ENCODE measurements around the gene USP22.

The USP22 gene

GRCh38 chr17:21017256-21017655 lies 25.6 kb downstream of the USP22 start:
- H3K4me3 ChIP-seq (ENCODE audit: low read length) = no peak overlapping the region
- H3K36me3 ChIP-seq (ENCODE audit: insufficient read depth, low read depth, low read length) = peaks cover 98% of the 10 kb centered on the region
- no peaks in the 10 kb centered on the region for H3K4me1 ChIP-seq (ENCODE audit: insufficient read depth, low read length)
- H3K27me3 ChIP-seq (ENCODE audit: insufficient read depth, low read length) = no peaks in the 10 kb centered on the region
- no peak overlapping the region for H3K27ac ChIP-seq (ENCODE audit: low read length)
- no peaks in the 10 kb centered on the region for H3K9me3 ChIP-seq (ENCODE audit: insufficient read depth, low read depth, low read length)
- no peak overlapping the region for H3K9ac ChIP-seq (ENCODE audit: low read depth, low read length)

- H3K4me3 ChIP-seq (ENCODE audit: low read length) = no peak overlapping the region
- no peaks in the 10 kb centered on the region for H3K27me3 ChIP-seq (ENCODE audit: insufficient read depth, low read length)
- no peaks in the 10 kb centered on the region for H3K9me3 ChIP-seq (ENCODE audit: insufficient read depth, low read depth, low read length)
- H3K4me1 ChIP-seq (ENCODE audit: insufficient read depth, low read length) = no peaks in the 10 kb centered on the region
- H3K36me3 ChIP-seq (ENCODE audit: insufficient read depth, low read depth, low read length) = peaks cover 100% of the 10 kb centered on the region
- no peak overlapping the region for H3K27ac ChIP-seq (ENCODE audit: low read length)
- H3K9ac ChIP-seq (ENCODE audit: low read depth, low read length) = no peak overlapping the region
Observed at GRCh38 chr17:21016826-21017225, 26.0 kb downstream of the USP22 start.

- Histone ChIP-seq H3K27me3 (ENCODE audit: insufficient read depth, low read length) (no peaks in the 10 kb centered on the region), H3K36me3 (ENCODE audit: insufficient read depth, low read depth, low read length) (peaks cover 100% of the 10 kb centered on the region), H3K4me3 (ENCODE audit: low read length) (no peak overlapping the region), H3K27ac (ENCODE audit: low read length) (no peak overlapping the region), H3K9ac (ENCODE audit: low read depth, low read length) (no peak overlapping the region), H3K9me3 (ENCODE audit: insufficient read depth, low read depth, low read length) (no peaks in the 10 kb centered on the region), H3K4me1 (ENCODE audit: insufficient read depth, low read length) (no peaks in the 10 kb centered on the region)
Observed at GRCh38 chr17:21015564-21015963, 27.2 kb downstream of the USP22 start.

GRCh38 chr17:21014498-21014897 lies 28.3 kb downstream of the USP22 start:
- no peak overlapping the region for H3K27ac ChIP-seq (ENCODE audit: low read length)
- no peaks in the 10 kb centered on the region for H3K4me1 ChIP-seq (ENCODE audit: insufficient read depth, low read length)
- no peak overlapping the region for H3K9ac ChIP-seq (ENCODE audit: low read depth, low read length)
- H3K36me3 ChIP-seq (ENCODE audit: insufficient read depth, low read depth, low read length) = peaks cover 100% of the 10 kb centered on the region
- no peaks in the 10 kb centered on the region for H3K27me3 ChIP-seq (ENCODE audit: insufficient read depth, low read length)
- no peaks in the 10 kb centered on the region for H3K9me3 ChIP-seq (ENCODE audit: insufficient read depth, low read depth, low read length)
- H3K4me3 ChIP-seq (ENCODE audit: low read length) = no peak overlapping the region

- Histone ChIP-seq H3K9ac (ENCODE audit: low read depth, low read length) (no peak overlapping the region), H3K27me3 (ENCODE audit: insufficient read depth, low read length) (no peaks in the 10 kb centered on the region), H3K9me3 (ENCODE audit: insufficient read depth, low read depth, low read length) (no peaks in the 10 kb centered on the region), H3K4me3 (ENCODE audit: low read length) (no peak overlapping the region), H3K36me3 (ENCODE audit: insufficient read depth, low read depth, low read length) (peaks cover 100% of the 10 kb centered on the region), H3K4me1 (ENCODE audit: insufficient read depth, low read length) (no peaks in the 10 kb centered on the region), H3K27ac (ENCODE audit: low read length) (no peak overlapping the region)
Observed at GRCh38 chr17:21013983-21014382, 28.8 kb downstream of the USP22 start.

- peaks cover 100% of the 10 kb centered on the region for H3K36me3 ChIP-seq (ENCODE audit: insufficient read depth, low read depth, low read length)
- H3K9ac ChIP-seq (ENCODE audit: low read depth, low read length) = no peak overlapping the region
- no peak overlapping the region for H3K4me3 ChIP-seq (ENCODE audit: low read length)
- H3K27ac ChIP-seq (ENCODE audit: low read length) = no peak overlapping the region
- no peaks in the 10 kb centered on the region for H3K4me1 ChIP-seq (ENCODE audit: insufficient read depth, low read length)
- H3K9me3 ChIP-seq (ENCODE audit: insufficient read depth, low read depth, low read length) = no peaks in the 10 kb centered on the region
- no peaks in the 10 kb centered on the region for H3K27me3 ChIP-seq (ENCODE audit: insufficient read depth, low read length)
Observed at GRCh38 chr17:21012736-21013135, 30.1 kb downstream of the USP22 start.

- no peaks in the 10 kb centered on the region for H3K27me3 ChIP-seq (ENCODE audit: insufficient read depth, low read length)
- H3K4me1 ChIP-seq (ENCODE audit: insufficient read depth, low read length) = no peaks in the 10 kb centered on the region
- H3K36me3 ChIP-seq (ENCODE audit: insufficient read depth, low read depth, low read length) = peaks cover 100% of the 10 kb centered on the region
- H3K4me3 ChIP-seq (ENCODE audit: low read length) = no peak overlapping the region
- no peak overlapping the region for H3K27ac ChIP-seq (ENCODE audit: low read length)
- no peak overlapping the region for H3K9ac ChIP-seq (ENCODE audit: low read depth, low read length)
- no peaks in the 10 kb centered on the region for H3K9me3 ChIP-seq (ENCODE audit: insufficient read depth, low read depth, low read length)
Observed at GRCh38 chr17:21010705-21011596, 31.9 kb downstream of the USP22 start.

- Histone ChIP-seq H3K27me3 (ENCODE audit: insufficient read depth, low read length) (no peaks in the 10 kb centered on the region), H3K9me3 (ENCODE audit: insufficient read depth, low read depth, low read length) (no peaks in the 10 kb centered on the region), H3K4me1 (ENCODE audit: insufficient read depth, low read length) (no peaks in the 10 kb centered on the region), H3K4me3 (ENCODE audit: low read length) (no peak overlapping the region), H3K27ac (ENCODE audit: low read length) (no peak overlapping the region), H3K36me3 (ENCODE audit: insufficient read depth, low read depth, low read length) (peaks cover 100% of the 10 kb centered on the region), H3K9ac (ENCODE audit: low read depth, low read length) (no peak overlapping the region)
Observed at GRCh38 chr17:21008992-21009671, 33.7 kb downstream of the USP22 start.

GRCh38 chr17:21008160-21008915 lies 34.5 kb downstream of the USP22 start:
- H3K36me3 ChIP-seq (ENCODE audit: insufficient read depth, low read depth, low read length) = peaks cover 100% of the 10 kb centered on the region
- H3K9me3 ChIP-seq (ENCODE audit: insufficient read depth, low read depth, low read length) = no peaks in the 10 kb centered on the region
- H3K4me1 ChIP-seq (ENCODE audit: insufficient read depth, low read length) = no peaks in the 10 kb centered on the region
- no peak overlapping the region for H3K4me3 ChIP-seq (ENCODE audit: low read length)
- no peak overlapping the region for H3K9ac ChIP-seq (ENCODE audit: low read depth, low read length)
- no peaks in the 10 kb centered on the region for H3K27me3 ChIP-seq (ENCODE audit: insufficient read depth, low read length)
- H3K27ac ChIP-seq (ENCODE audit: low read length) = no peak overlapping the region

GRCh38 chr17:21007646-21008045 lies 35.2 kb downstream of the USP22 start:
- H3K4me3 ChIP-seq (ENCODE audit: low read length) = no peak overlapping the region
- H3K36me3 ChIP-seq (ENCODE audit: insufficient read depth, low read depth, low read length) = peaks cover 100% of the 10 kb centered on the region

GRCh38 chr17:21005803-21006202 lies 37.0 kb downstream of the USP22 start:
- H3K4me3 ChIP-seq (ENCODE audit: low read length) = no peak overlapping the region
- H3K4me1 ChIP-seq (ENCODE audit: insufficient read depth, low read length) = no peaks in the 10 kb centered on the region
- H3K27me3 ChIP-seq (ENCODE audit: insufficient read depth, low read length) = no peaks in the 10 kb centered on the region
- peaks cover 100% of the 10 kb centered on the region for H3K36me3 ChIP-seq (ENCODE audit: insufficient read depth, low read depth, low read length)
- no peak overlapping the region for H3K9ac ChIP-seq (ENCODE audit: low read depth, low read length)
- H3K27ac ChIP-seq (ENCODE audit: low read length) = no peak overlapping the region
- no peaks in the 10 kb centered on the region for H3K9me3 ChIP-seq (ENCODE audit: insufficient read depth, low read depth, low read length)

More at GRCh38 chr17:21007646-21008045, 35.2 kb downstream of the USP22 start:
- H3K9me3 ChIP-seq (ENCODE audit: insufficient read depth, low read depth, low read length) = no peaks in the 10 kb centered on the region
- no peaks in the 10 kb centered on the region for H3K27me3 ChIP-seq (ENCODE audit: insufficient read depth, low read length)
- no peaks in the 10 kb centered on the region for H3K4me1 ChIP-seq (ENCODE audit: insufficient read depth, low read length)
- no peak overlapping the region for H3K27ac ChIP-seq (ENCODE audit: low read length)
- no peak overlapping the region for H3K9ac ChIP-seq (ENCODE audit: low read depth, low read length)
